ENCODE measurements around the gene DCTN2. TPM values are rescaled to one million over a fixed set of nuclear protein-coding genes. Genes with fewer than 3 reads are reported as not detected.

Gene DCTN2
- total RNA-seq, 1 donor from 2014 or later = 90.7 TPM

- ATAC-seq = no peak
- H3K27ac ChIP-seq = no peak overlapping the region
- peaks cover 27% of the 10 kb centered on the region for H3K27me3 ChIP-seq
- H3K9me3 ChIP-seq = no peaks in the 10 kb centered on the region
- H3K4me3 ChIP-seq = no peak overlapping the region
- intact Hi-C loops (cut with DNase I) = no loop called here
- TF ChIP-seq, protein P1, sequence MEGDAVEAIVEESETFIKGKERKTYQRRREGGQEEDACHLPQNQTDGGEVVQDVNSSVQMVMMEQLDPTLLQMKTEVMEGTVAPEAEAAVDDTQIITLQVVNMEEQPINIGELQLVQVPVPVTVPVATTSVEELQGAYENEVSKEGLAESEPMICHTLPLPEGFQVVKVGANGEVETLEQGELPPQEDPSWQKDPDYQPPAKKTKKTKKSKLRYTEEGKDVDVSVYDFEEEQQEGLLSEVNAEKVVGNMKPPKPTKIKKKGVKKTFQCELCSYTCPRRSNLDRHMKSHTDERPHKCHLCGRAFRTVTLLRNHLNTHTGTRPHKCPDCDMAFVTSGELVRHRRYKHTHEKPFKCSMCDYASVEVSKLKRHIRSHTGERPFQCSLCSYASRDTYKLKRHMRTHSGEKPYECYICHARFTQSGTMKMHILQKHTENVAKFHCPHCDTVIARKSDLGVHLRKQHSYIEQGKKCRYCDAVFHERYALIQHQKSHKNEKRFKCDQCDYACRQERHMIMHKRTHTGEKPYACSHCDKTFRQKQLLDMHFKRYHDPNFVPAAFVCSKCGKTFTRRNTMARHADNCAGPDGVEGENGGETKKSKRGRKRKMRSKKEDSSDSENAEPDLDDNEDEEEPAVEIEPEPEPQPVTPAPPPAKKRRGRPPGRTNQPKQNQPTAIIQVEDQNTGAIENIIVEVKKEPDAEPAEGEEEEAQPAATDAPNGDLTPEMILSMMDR (IDR thresholded peaks at IDR 0.05) = no peak
- H3K36me3 ChIP-seq = no peaks in the 10 kb centered on the region
- DNase-seq = peak; percentile 3
- peaks cover 8% of the 10 kb centered on the region for H3K4me1 ChIP-seq
Observed at GRCh38 chr12:57550641-57551549, 3.9 kb upstream of the DCTN2 start.

DNA sequence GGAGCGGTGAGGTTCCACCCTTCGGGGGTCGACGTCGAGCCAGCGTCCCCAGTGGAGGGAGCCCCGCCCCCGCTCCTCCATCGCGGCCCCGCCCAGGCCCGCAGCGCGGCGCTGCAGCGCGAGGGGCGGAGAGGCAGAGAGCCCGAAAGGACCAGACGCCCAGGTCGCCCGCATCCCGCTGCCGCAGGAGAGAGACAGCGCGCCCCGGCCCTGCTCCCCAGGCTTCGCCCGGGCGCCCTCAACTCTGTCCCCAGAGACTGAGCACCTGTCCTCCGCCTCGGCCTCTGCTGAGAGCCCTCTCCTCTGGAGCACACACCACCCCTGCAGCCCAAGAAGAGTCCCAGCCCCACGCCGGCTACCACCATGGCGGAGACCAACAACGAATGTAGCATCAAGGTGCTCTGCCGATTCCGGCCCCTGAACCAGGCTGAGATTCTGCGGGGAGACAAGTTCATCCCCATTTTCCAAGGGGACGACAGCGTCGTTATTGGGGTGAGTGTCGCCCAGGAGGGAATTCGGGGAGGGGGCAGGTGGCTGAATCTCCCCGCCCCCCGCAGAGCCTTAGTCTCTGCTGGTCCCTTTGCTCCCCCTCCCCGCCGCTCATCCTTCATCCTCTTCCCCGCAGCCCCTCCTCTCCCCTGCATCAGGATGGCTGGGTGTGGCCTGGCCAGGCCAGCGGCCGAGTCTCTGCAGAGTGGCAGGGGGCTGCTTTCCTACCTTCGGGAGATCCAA lies 3.1 kb upstream of the DCTN2 start, which contains the start of gene KIF5A:
KIF5A (plus strand) TSS at position 136 of the 732 bp plus-strand sequence; CDS start at position 364, 228 bp downstream.
- H3K27ac ChIP-seq = no peak within 1 kb of the TSS
- peaks cover 13% of the 10 kb centered on the region for H3K4me1 ChIP-seq
- intact Hi-C loops (cut with DNase I) = no loop called here
- no peaks in the 10 kb centered on the region for H3K36me3 ChIP-seq
- TF ChIP-seq, protein P1 (IDR thresholded peaks at IDR 0.05) = no peak
- ATAC-seq = peak; percentile 5
- H3K27me3 ChIP-seq = peaks cover 27% of the 10 kb centered on the region
- peak within 1 kb of the TSS; percentile 38 for H3K4me3 ChIP-seq
- DNase-seq = peak; percentile 68
- no peaks in the 10 kb centered on the region for H3K9me3 ChIP-seq

DNA sequence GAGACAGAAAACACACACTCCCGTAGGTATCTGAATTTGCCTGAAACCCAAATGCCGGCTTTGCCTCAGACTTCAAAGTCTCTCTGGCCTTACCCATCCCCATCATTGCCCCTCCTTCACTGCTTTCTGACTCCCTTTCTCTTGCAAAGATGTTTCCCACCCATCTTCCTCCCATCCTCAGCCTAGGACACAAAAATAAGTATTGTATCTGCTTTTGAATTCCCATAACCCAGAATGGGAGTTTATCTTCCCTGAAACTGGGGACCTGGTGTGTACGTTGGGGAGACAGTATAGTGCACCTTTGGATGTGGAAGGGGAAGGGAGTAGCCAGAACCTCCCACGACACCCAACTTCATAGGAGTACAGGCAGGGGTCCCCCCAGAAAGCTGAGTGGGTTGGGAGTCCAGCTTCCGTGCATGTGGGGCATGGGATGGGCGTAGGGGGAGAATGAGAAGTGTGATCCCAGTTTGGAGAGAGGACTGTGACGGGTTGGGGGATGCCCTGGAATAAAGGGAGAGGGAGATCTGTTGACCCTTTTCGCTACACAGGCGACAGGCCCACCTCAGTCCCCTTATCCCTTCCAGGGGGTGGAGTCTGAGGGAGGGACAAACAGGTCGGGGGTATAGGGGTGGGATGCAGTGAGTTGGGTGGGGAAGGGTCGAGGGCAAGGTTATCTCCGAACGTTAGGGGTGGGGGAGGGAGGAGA lies 2.4 kb upstream of the DCTN2 start:
- peak overlapping the region; percentile 38 for H3K4me3 ChIP-seq

GRCh38 chr12:57548488-57548887 lies 1.5 kb upstream of the DCTN2 start:
- no peaks in the 10 kb centered on the region for H3K9me3 ChIP-seq

More for the DNA sequence above, 2.4 kb upstream of the DCTN2 start:
- no peak for ATAC-seq
- TF ChIP-seq, protein P1 (IDR thresholded peaks at IDR 0.05) = no peak
- peaks cover 27% of the 10 kb centered on the region for H3K27me3 ChIP-seq
- DNase-seq = no peak
- no peaks in the 10 kb centered on the region for H3K36me3 ChIP-seq
- H3K9me3 ChIP-seq = no peaks in the 10 kb centered on the region
- intact Hi-C loops (cut with DNase I) = no loop called here
- H3K27ac ChIP-seq = no peak overlapping the region
- peaks cover 13% of the 10 kb centered on the region for H3K4me1 ChIP-seq

GRCh38 chr12:57548013-57548315 lies 972 bp upstream of the DCTN2 start:
- TF ChIP-seq, protein P1 (IDR thresholded peaks at IDR 0.05) = no peak
- no peak for ATAC-seq
- Histone ChIP-seq H3K4me1 (peaks cover 13% of the 10 kb centered on the region), H3K27ac (no peak overlapping the region), H3K27me3 (peaks cover 27% of the 10 kb centered on the region), H3K36me3 (no peaks in the 10 kb centered on the region), H3K9me3 (no peaks in the 10 kb centered on the region), H3K4me3 (no peak overlapping the region)
- no peak for DNase-seq
- intact Hi-C loops (cut with DNase I) = no loop called here

More at GRCh38 chr12:57548488-57548887, 1.5 kb upstream of the DCTN2 start:
- no peaks in the 10 kb centered on the region for H3K36me3 ChIP-seq
- peaks cover 13% of the 10 kb centered on the region for H3K4me1 ChIP-seq
- DNase-seq (no peak), ATAC-seq (no peak)
- no peak overlapping the region for H3K27ac ChIP-seq
- intact Hi-C loops (cut with DNase I) = no loop called here
- peaks cover 27% of the 10 kb centered on the region for H3K27me3 ChIP-seq
- H3K4me3 ChIP-seq = no peak overlapping the region
- TF ChIP-seq, protein P1 (IDR thresholded peaks at IDR 0.05) = no peak
